OCI-LY3 (cell line): ENCODE results near the gene TSPEAR.

Source experiments
- EZH2phosphoT487 ChIP-seq: fragments of 200-600 bp; shearing (Covaris generic); IDR thresholded peaks from 2 replicates; pipeline ENCODE4 v1.6.1; 2018; ENCODE audit warnings: antibody characterized with exemption, mixed run types, low read depth
- TF ChIP-seq, protein P1 (sequence below): fragments of 200-600, 300-600 bp; sonication (generic); IDR thresholded peaks from 2 replicates; pipeline ENCODE4 v1.5.1; 2014; ENCODE audit warnings: antibody characterized with exemption, low read length, low read depth

DNA sequence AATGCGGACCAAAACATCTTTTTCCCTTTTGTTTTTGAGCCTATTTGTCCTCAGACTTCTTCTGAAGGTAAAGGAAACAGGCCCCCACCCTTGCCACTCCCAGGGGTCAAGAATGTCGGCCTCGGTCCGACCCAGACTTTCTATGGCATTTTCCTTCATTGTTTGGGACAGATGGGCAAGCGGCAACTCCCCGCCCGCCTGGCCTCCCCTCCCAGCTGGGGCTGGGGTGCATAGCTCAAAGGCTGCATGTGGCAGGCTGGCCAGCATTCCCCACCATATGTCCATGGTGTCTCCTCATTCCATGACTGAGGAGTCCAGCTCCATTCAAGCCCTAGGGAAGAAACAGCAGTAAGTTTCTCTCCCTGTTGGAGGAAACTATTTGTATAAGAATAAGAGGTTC, 29.4 kb upstream of the TSPEAR start:
- TF ChIP-seq, protein P1, sequence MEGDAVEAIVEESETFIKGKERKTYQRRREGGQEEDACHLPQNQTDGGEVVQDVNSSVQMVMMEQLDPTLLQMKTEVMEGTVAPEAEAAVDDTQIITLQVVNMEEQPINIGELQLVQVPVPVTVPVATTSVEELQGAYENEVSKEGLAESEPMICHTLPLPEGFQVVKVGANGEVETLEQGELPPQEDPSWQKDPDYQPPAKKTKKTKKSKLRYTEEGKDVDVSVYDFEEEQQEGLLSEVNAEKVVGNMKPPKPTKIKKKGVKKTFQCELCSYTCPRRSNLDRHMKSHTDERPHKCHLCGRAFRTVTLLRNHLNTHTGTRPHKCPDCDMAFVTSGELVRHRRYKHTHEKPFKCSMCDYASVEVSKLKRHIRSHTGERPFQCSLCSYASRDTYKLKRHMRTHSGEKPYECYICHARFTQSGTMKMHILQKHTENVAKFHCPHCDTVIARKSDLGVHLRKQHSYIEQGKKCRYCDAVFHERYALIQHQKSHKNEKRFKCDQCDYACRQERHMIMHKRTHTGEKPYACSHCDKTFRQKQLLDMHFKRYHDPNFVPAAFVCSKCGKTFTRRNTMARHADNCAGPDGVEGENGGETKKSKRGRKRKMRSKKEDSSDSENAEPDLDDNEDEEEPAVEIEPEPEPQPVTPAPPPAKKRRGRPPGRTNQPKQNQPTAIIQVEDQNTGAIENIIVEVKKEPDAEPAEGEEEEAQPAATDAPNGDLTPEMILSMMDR, result no peak
- no peak for TF ChIP-seq EZH2phosphoT487
